NK-92 treated with Interleukin-12 subunit alpha and Interleukin-12 subunit beta, amount 100 ng/mL, for 24 hours (cell line): Measurements from ENCODE around the gene CTIF.

Source experiments
- DNase-seq: peaks from one replicate; lab custom pipeline; 2025; lab: John Stamatoyannopoulos, UW

The CTIF gene

GRCh38 chr18:48682768-48683167 is 143.9 kb downstream of the CTIF start:
- no peak for DNase-seq

GRCh38 chr18:48683197-48683596 is 144.4 kb downstream of the CTIF start:
- no peak for DNase-seq

- no peak for DNase-seq
These were observed 144.8 kb downstream of the CTIF start for GRCh38 chr18:48683661-48684060.

- no peak for DNase-seq
These were observed 148.7 kb downstream of the CTIF start for GRCh38 chr18:48687346-48688042.

GRCh38 chr18:48688961-48689360 is 150.1 kb downstream of the CTIF start:
- no peak for DNase-seq

- DNase-seq: no peak
These were observed 150.7 kb downstream of the CTIF start for GRCh38 chr18:48689548-48689947.

GRCh38 chr18:48690494-48690893 is 151.7 kb downstream of the CTIF start:
- no peak for DNase-seq

- DNase-seq: no peak
These were observed 154.2 kb downstream of the CTIF start for GRCh38 chr18:48693006-48693405.

GRCh38 chr18:48693625-48694262 is 154.9 kb downstream of the CTIF start:
- DNase-seq: no peak

GRCh38 chr18:48694295-48694694 is 155.5 kb downstream of the CTIF start:
- DNase-seq: no peak

- DNase-seq: no peak
These were observed 156.8 kb downstream of the CTIF start for GRCh38 chr18:48695671-48696070.

GRCh38 chr18:48696218-48696617 is 157.4 kb downstream of the CTIF start:
- DNase-seq: no peak

- no peak for DNase-seq
These were observed 158.6 kb downstream of the CTIF start for GRCh38 chr18:48697441-48697840.

- DNase-seq: no peak
These were observed 159.9 kb downstream of the CTIF start for GRCh38 chr18:48698707-48699106.

- DNase-seq: no peak
These were observed 160.9 kb downstream of the CTIF start for GRCh38 chr18:48699761-48700160.

GRCh38 chr18:48700446-48700845 is 161.6 kb downstream of the CTIF start:
- DNase-seq: no peak

- DNase-seq: no peak
These were observed 163.7 kb downstream of the CTIF start for GRCh38 chr18:48702346-48703027.

- DNase-seq: no peak
These were observed 164.2 kb downstream of the CTIF start for GRCh38 chr18:48703028-48703386.

- DNase-seq: no peak
These were observed 164.6 kb downstream of the CTIF start for GRCh38 chr18:48703418-48703817.

GRCh38 chr18:48705043-48705442 is 166.2 kb downstream of the CTIF start:
- no peak for DNase-seq

- no peak for DNase-seq
These were observed 166.7 kb downstream of the CTIF start for GRCh38 chr18:48705531-48705930.

- no peak for DNase-seq
These were observed 167.9 kb downstream of the CTIF start for GRCh38 chr18:48706731-48707130.

- DNase-seq: no peak
These were observed 168.9 kb downstream of the CTIF start for GRCh38 chr18:48707636-48708296.
